ENCODE results near the gene LAGE3.

LAGE3 gene

DNA sequence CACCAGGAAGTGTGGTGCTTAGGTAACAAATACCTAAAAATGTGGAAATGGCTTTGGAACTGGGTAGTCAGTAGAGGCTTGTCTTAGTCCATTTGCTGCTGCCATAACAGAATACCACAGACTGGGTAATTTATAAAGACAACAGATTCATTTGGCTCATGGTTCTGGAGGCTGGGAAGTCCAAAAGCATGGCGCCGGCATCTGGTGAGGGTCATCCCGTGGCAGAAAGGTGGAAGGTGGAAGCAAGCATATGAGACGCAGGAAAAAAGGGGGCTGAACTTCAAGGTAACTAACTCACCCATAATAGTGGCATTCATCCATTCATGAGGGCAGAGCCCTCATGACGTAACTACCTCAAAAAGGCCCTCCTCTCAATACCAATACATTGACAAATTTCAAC is 30.4 kb upstream of the LAGE3 start:
- Histone ChIP-seq H3K27me3 (replicated peaks in 2 of 5; ENCODE audit: control insufficient read depth in 4 of 5, insufficient read depth in 5 of 5, low read length in 4 of 5) (peaks cover 0 to 14% (median 0%) of the 10 kb centered on the region in 5 experiments), H3K4me1 (ENCODE audit: control extremely low read depth in 1 of 4, control insufficient read depth in 4 of 4, insufficient read depth in 4 of 4, low read length in 3 of 4) (peaks cover 0 to 21% (median 3%) of the 10 kb centered on the region in 4 experiments), H3K4me3 (ENCODE audit: control insufficient read depth in 1 of 7, extremely low read depth in 1 of 7, insufficient read depth in 4 of 7, low read depth in 2 of 7, low read length in 6 of 7) (no peak overlapping the region), H3K27ac (ENCODE audit: insufficient read depth in 1 of 2, low read depth in 1 of 2, low read length in 2 of 2, poor library complexity in 1 of 2, severe bottlenecking in 2 of 2) (no peak overlapping the region), H3K36me3 (ENCODE audit: control insufficient read depth in 4 of 4, insufficient read depth in 4 of 4, low read length in 3 of 4) (peaks cover 0 to 41% (median 9%) of the 10 kb centered on the region in 4 experiments), H3K9me3 (ENCODE audit: control extremely low read depth in 1 of 5, control insufficient read depth in 4 of 5, insufficient read depth in 2 of 5, low read depth in 1 of 5, low read length in 4 of 5) (peaks cover 0 to 13% (median 0%) of the 10 kb centered on the region in 5 experiments)
- ChIA-PET POLR2A (no interaction called here), CTCF (no interaction called here)
- WGBS (ENCODE audit: insufficient coverage) = 90% methylated on average over 2 of the region's 5 CpGs
- no peak for DNase-seq

- H3K27ac ChIP-seq (ENCODE audit: insufficient read depth in 1 of 2, low read depth in 1 of 2, low read length in 2 of 2, poor library complexity in 1 of 2, severe bottlenecking in 2 of 2) = no peak overlapping the region
- peaks cover 0 to 13% (median 0%) of the 10 kb centered on the region in 5 experiments for H3K9me3 ChIP-seq (ENCODE audit: control extremely low read depth in 1 of 5, control insufficient read depth in 4 of 5, insufficient read depth in 2 of 5, low read depth in 1 of 5, low read length in 4 of 5)
- CTCF ChIA-PET = interaction anchor here (1.4 kb wide), 1 partner anchor 18 kb away, joined by 4 read pairs; no protein-coding TSS in a partner anchor
- H3K4me1 ChIP-seq (ENCODE audit: control extremely low read depth in 1 of 4, control insufficient read depth in 4 of 4, insufficient read depth in 4 of 4, low read length in 3 of 4) = peaks cover 0 to 18% (median 3%) of the 10 kb centered on the region in 4 experiments
- H3K27me3 ChIP-seq (replicated peaks in 2 of 5; ENCODE audit: control insufficient read depth in 4 of 5, insufficient read depth in 5 of 5, low read length in 4 of 5) = peaks cover 0 to 14% (median 0%) of the 10 kb centered on the region in 5 experiments
- POLR2A ChIA-PET = no interaction called here
- WGBS (ENCODE audit: insufficient coverage) = 93% methylated on average over 10 of the region's 13 CpGs
- peaks cover 0 to 41% (median 9%) of the 10 kb centered on the region in 4 experiments for H3K36me3 ChIP-seq (ENCODE audit: control insufficient read depth in 4 of 4, insufficient read depth in 4 of 4, low read length in 3 of 4)
- no peak for DNase-seq
- H3K4me3 ChIP-seq (ENCODE audit: control insufficient read depth in 1 of 7, extremely low read depth in 1 of 7, insufficient read depth in 4 of 7, low read depth in 2 of 7, low read length in 6 of 7) = no peak overlapping the region
Measured at GRCh38 chrX:154508384-154508745, 29.3 kb upstream of the LAGE3 start.

- Histone ChIP-seq H3K4me1 (ENCODE audit: control extremely low read depth in 1 of 4, control insufficient read depth in 4 of 4, insufficient read depth in 4 of 4, low read length in 3 of 4) (peaks cover 0 to 16% (median 3%) of the 10 kb centered on the region in 4 experiments), H3K27me3 (replicated peaks in 2 of 5; ENCODE audit: control insufficient read depth in 4 of 5, insufficient read depth in 5 of 5, low read length in 4 of 5) (peaks cover 0 to 14% (median 0%) of the 10 kb centered on the region in 5 experiments), H3K4me3 (ENCODE audit: control insufficient read depth in 1 of 7, extremely low read depth in 1 of 7, insufficient read depth in 4 of 7, low read depth in 2 of 7, low read length in 6 of 7) (no peak overlapping the region), H3K27ac (ENCODE audit: insufficient read depth in 1 of 2, low read depth in 1 of 2, low read length in 2 of 2, poor library complexity in 1 of 2, severe bottlenecking in 2 of 2) (no peak overlapping the region), H3K9me3 (ENCODE audit: control extremely low read depth in 1 of 5, control insufficient read depth in 4 of 5, insufficient read depth in 2 of 5, low read depth in 1 of 5, low read length in 4 of 5) (peaks cover 0 to 13% (median 0%) of the 10 kb centered on the region in 5 experiments), H3K36me3 (ENCODE audit: control insufficient read depth in 4 of 4, insufficient read depth in 4 of 4, low read length in 3 of 4) (peaks cover 0 to 41% (median 9%) of the 10 kb centered on the region in 4 experiments)
- DNase-seq = no peak
- CTCF ChIA-PET = interaction anchor here (0.8 to 1.4 kb wide), 2 partner anchors 19 kb away, joined by 4 read pairs; no protein-coding TSS in a partner anchor
- WGBS (ENCODE audit: insufficient coverage) = 91% methylated on average over 23 of the region's 24 CpGs
- POLR2A ChIA-PET = no interaction called here
Measured at GRCh38 chrX:154507673-154508383, 28.7 kb upstream of the LAGE3 start.

- ChIA-PET POLR2A (no interaction called here), CTCF (interaction anchor here (0.8 kb wide), 1 partner anchor 20 kb away, joined by 4 read pairs; no protein-coding TSS in a partner anchor)
- Histone ChIP-seq H3K36me3 (ENCODE audit: control insufficient read depth in 4 of 4, insufficient read depth in 4 of 4, low read length in 3 of 4) (peaks cover 0 to 41% (median 9%) of the 10 kb centered on the region in 4 experiments), H3K4me1 (ENCODE audit: control extremely low read depth in 1 of 4, control insufficient read depth in 4 of 4, insufficient read depth in 4 of 4, low read length in 3 of 4) (peaks cover 0 to 8% (median 3%) of the 10 kb centered on the region in 4 experiments), H3K27ac (ENCODE audit: insufficient read depth in 1 of 2, low read depth in 1 of 2, low read length in 2 of 2, poor library complexity in 1 of 2, severe bottlenecking in 2 of 2) (no peak overlapping the region), H3K27me3 (replicated peaks in 2 of 5; ENCODE audit: control insufficient read depth in 4 of 5, insufficient read depth in 5 of 5, low read length in 4 of 5) (peaks cover 0 to 14% (median 0%) of the 10 kb centered on the region in 5 experiments), H3K9me3 (ENCODE audit: control extremely low read depth in 1 of 5, control insufficient read depth in 4 of 5, insufficient read depth in 2 of 5, low read depth in 1 of 5, low read length in 4 of 5) (peaks cover 0 to 13% (median 0%) of the 10 kb centered on the region in 5 experiments), H3K4me3 (ENCODE audit: control insufficient read depth in 1 of 7, extremely low read depth in 1 of 7, insufficient read depth in 4 of 7, low read depth in 2 of 7, low read length in 6 of 7) (no peak overlapping the region)
- DNase-seq = no peak
- 95% methylated on average over 32 of the region's 37 CpGs for WGBS (ENCODE audit: insufficient coverage)
Measured at GRCh38 chrX:154506483-154507332, 27.6 kb upstream of the LAGE3 start.

DNA sequence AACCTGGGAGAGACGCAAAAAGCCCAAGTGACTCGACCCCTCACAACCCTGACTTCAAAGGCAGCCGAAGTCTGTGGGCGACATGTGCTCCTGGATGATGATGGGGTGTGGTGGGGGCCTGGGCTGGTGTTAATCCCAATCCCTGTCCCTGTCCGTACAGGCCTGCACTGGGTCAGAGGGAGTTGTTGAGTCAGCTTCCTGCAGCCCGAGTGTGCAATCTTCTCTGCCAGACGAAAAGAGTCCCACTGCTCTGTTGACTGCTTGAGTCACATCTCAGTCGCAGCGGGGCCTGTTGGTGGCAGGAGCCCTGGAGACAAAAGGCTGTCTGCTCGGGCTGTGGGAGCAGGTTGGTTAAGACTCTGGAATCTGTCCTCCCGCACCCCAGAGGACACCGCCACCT is 26.7 kb upstream of the LAGE3 start:
- DNase-seq = no peak
- ChIA-PET POLR2A (no interaction called here), CTCF (no interaction called here)
- Histone ChIP-seq H3K4me1 (ENCODE audit: control extremely low read depth in 1 of 4, control insufficient read depth in 4 of 4, insufficient read depth in 4 of 4, low read length in 3 of 4) (no peaks in the 10 kb centered on the region), H3K9me3 (ENCODE audit: control extremely low read depth in 1 of 5, control insufficient read depth in 4 of 5, insufficient read depth in 2 of 5, low read depth in 1 of 5, low read length in 4 of 5) (peaks cover 0 to 13% (median 0%) of the 10 kb centered on the region in 5 experiments), H3K4me3 (ENCODE audit: control insufficient read depth in 1 of 7, extremely low read depth in 1 of 7, insufficient read depth in 4 of 7, low read depth in 2 of 7, low read length in 6 of 7) (no peak overlapping the region), H3K27me3 (replicated peaks in 2 of 5; ENCODE audit: control insufficient read depth in 4 of 5, insufficient read depth in 5 of 5, low read length in 4 of 5) (peaks cover 0 to 14% (median 0%) of the 10 kb centered on the region in 5 experiments), H3K36me3 (ENCODE audit: control insufficient read depth in 4 of 4, insufficient read depth in 4 of 4, low read length in 3 of 4) (peaks cover 0 to 41% (median 9%) of the 10 kb centered on the region in 4 experiments), H3K27ac (ENCODE audit: insufficient read depth in 1 of 2, low read depth in 1 of 2, low read length in 2 of 2, poor library complexity in 1 of 2, severe bottlenecking in 2 of 2) (no peak overlapping the region)
- 93% methylated on average over 10 of the region's 12 CpGs for WGBS (ENCODE audit: insufficient coverage)

- Histone ChIP-seq H3K9me3 (ENCODE audit: control extremely low read depth in 1 of 5, control insufficient read depth in 4 of 5, insufficient read depth in 2 of 5, low read depth in 1 of 5, low read length in 4 of 5) (peaks cover 0 to 2% (median 0%) of the 10 kb centered on the region in 5 experiments), H3K27ac (ENCODE audit: insufficient read depth in 1 of 2, low read depth in 1 of 2, low read length in 2 of 2, poor library complexity in 1 of 2, severe bottlenecking in 2 of 2) (no peak overlapping the region), H3K36me3 (ENCODE audit: control insufficient read depth in 4 of 4, insufficient read depth in 4 of 4, low read length in 3 of 4) (peaks cover 0 to 25% (median 5%) of the 10 kb centered on the region in 4 experiments), H3K4me1 (ENCODE audit: control extremely low read depth in 1 of 4, control insufficient read depth in 4 of 4, insufficient read depth in 4 of 4, low read length in 3 of 4) (no peaks in the 10 kb centered on the region), H3K4me3 (ENCODE audit: control insufficient read depth in 1 of 7, extremely low read depth in 1 of 7, insufficient read depth in 4 of 7, low read depth in 2 of 7, low read length in 6 of 7) (no peak overlapping the region), H3K27me3 (replicated peaks in 2 of 5; ENCODE audit: control insufficient read depth in 4 of 5, insufficient read depth in 5 of 5, low read length in 4 of 5) (peaks cover 0 to 14% (median 0%) of the 10 kb centered on the region in 5 experiments)
- POLR2A ChIA-PET = no interaction called here
- CTCF ChIA-PET = no interaction called here
- 83% methylated on average over 2 of the region's 3 CpGs for WGBS (ENCODE audit: insufficient coverage)
- DNase-seq = no peak
Measured at GRCh38 chrX:154502989-154503388, 23.9 kb upstream of the LAGE3 start.
